Liver (tissue), 9 donors: ENCODE results near the gene RNF220. TPM values are rescaled to one million over a fixed set of nuclear protein-coding genes. Genes with fewer than 3 reads are reported as not detected.

Experiments used
- DNase-seq: peaks from one replicate; pipeline ENCODE4 v3.0.0-alpha.2; 2017; ENCODE audit warnings: low spot score
- H3K27ac ChIP-seq, 2 donors: one replicate each; pipeline ENCODE4 v1.7.0; 2013; ENCODE audit warnings: inconsistent platforms in 2 of 2, low read length in 2 of 2, control low read depth in 1 of 2, low read depth in 1 of 2, mild to moderate bottlenecking in 1 of 2
- H3K27me3 ChIP-seq, 4 donors: one replicate each; pipeline versions ENCODE4 v1.6.1 to v1.7.0; 2013; ENCODE audit warnings: low read length in 3 of 4, inconsistent platforms in 1 of 4, mild to moderate bottlenecking in 1 of 4, moderate library complexity in 1 of 4; ENCODE audit not compliant: control insufficient read depth in 4 of 4, insufficient read depth in 4 of 4
- H3K36me3 ChIP-seq, 4 donors: one replicate each; pipeline versions ENCODE4 v1.6.1 to v1.7.0; 2013; ENCODE audit warnings: low read length in 3 of 4, mild to moderate bottlenecking in 3 of 4, low read depth in 1 of 4, moderate library complexity in 1 of 4; ENCODE audit not compliant: control insufficient read depth in 4 of 4, insufficient read depth in 3 of 4
- H3K4me1 ChIP-seq, 4 donors: one replicate each; pipeline versions ENCODE4 v1.6.1 to v1.7.0; 2013; ENCODE audit warnings: low read length in 3 of 4, mild to moderate bottlenecking in 3 of 4, moderate library complexity in 1 of 4; ENCODE audit not compliant: control insufficient read depth in 4 of 4, insufficient read depth in 4 of 4
- H3K4me3 ChIP-seq, 3 donors: one replicate each; pipeline versions ENCODE4 v1.6.1 to v1.7.0; 2013; ENCODE audit warnings: low read length in 3 of 3, control low read depth in 1 of 3, low read depth in 1 of 3, mild to moderate bottlenecking in 1 of 3
- H3K9ac ChIP-seq, 2 donors: one replicate each; pipeline ENCODE4 v1.7.0; 2013; ENCODE audit warnings: low read length in 2 of 2, mild to moderate bottlenecking in 2 of 2, moderate library complexity in 2 of 2, control low read depth in 1 of 2, low read depth in 1 of 2
- H3K9me3 ChIP-seq, 4 donors: one replicate each; pipeline versions ENCODE4 v1.6.1 to v1.7.0; 2013; ENCODE audit warnings: low read length in 3 of 4; ENCODE audit not compliant: control insufficient read depth in 4 of 4
- EGR1 ChIP-seq, 2 donors: IDR thresholded peaks; 2 replicates each; pipeline ENCODE4 v1.6.1; 2016 to 2018; ENCODE audit warnings: antibody characterized with exemption in 2 of 2, low read depth in 2 of 2
- FOXA1 ChIP-seq: IDR thresholded peaks from 2 replicates; pipeline ENCODE4 v1.6.1; 2016; ENCODE audit warnings: antibody characterized with exemption
- FOXA2 ChIP-seq: IDR thresholded peaks from 2 replicates; pipeline ENCODE4 v1.6.1; 2016; ENCODE audit warnings: antibody characterized with exemption
- GABPA ChIP-seq, 2 donors: IDR thresholded peaks in 1 of 2; conservative IDR thresholded peaks in 1 of 2; 2 replicates each; pipeline ENCODE4 v1.6.1; 2016; ENCODE audit warnings: antibody characterized with exemption in 2 of 2, mild to moderate bottlenecking in 1 of 2, moderate library complexity in 1 of 2
- HNF4A ChIP-seq, 2 donors: conservative IDR thresholded peaks; 2 replicates each; pipeline ENCODE4 v1.6.1; 2016; ENCODE audit warnings: antibody characterized with exemption in 2 of 2, mild to moderate bottlenecking in 2 of 2
- HNF4G ChIP-seq: IDR thresholded peaks from 2 replicates; pipeline ENCODE4 v1.6.1; 2016; ENCODE audit warnings: antibody characterized with exemption
- NR2F2 ChIP-seq: IDR thresholded peaks from 2 replicates; pipeline ENCODE4 v1.6.1; 2016; ENCODE audit warnings: antibody characterized with exemption
- RAD21 ChIP-seq, 2 donors: IDR thresholded peaks; 2 replicates each; pipeline ENCODE4 v1.6.1; 2016; ENCODE audit warnings: antibody characterized with exemption in 2 of 2, mild to moderate bottlenecking in 2 of 2
- RXRA ChIP-seq, 2 donors: IDR thresholded peaks; 2 replicates each; pipeline ENCODE4 v1.6.1; 2017 to 2018; ENCODE audit warnings: antibody characterized with exemption in 2 of 2, mild to moderate bottlenecking in 1 of 2
- SP1 ChIP-seq: IDR thresholded peaks from 2 replicates; pipeline ENCODE4 v1.6.1; 2018; ENCODE audit warnings: antibody characterized with exemption, mild to moderate bottlenecking
- TAF1 ChIP-seq: conservative IDR thresholded peaks from 2 replicates; pipeline ENCODE4 v1.6.1; 2016; ENCODE audit warnings: antibody characterized with exemption, mild to moderate bottlenecking
- YY1 ChIP-seq: IDR thresholded peaks from 2 replicates; pipeline ENCODE4 v1.6.1; 2016; ENCODE audit warnings: antibody characterized with exemption, mild to moderate bottlenecking
- WGBS: extraction: QIAGEN DNeasy Blood & Tissue Kit; methylation state at CpG from one replicate; pipeline ENCODE4 v1.1.7; 2013; 5-methylcytosine and 5-hydroxymethylcytosine counted together
- polyA plus RNA-seq, 2 donors: library from polyadenylated mRNA; stranded (reverse) in 1 of 2; unstranded in 1 of 2; fragments of 200-250 nt in 1 of 2; fragments of >200 nt in 1 of 2; fragmentation: Nextera tagmentation in 1 of 2; extraction: Ambion mirVana in 1 of 2; gene quantifications; one replicate each; pipeline versions ENCODE4 v1.2.1 to v1.2.3, GENCODE V29; 2013 to 2015
- total RNA-seq, 2 donors: library from RNA; depleted of rRNA; stranded (reverse); fragments of >200 nt; gene quantifications; one replicate each; pipeline ENCODE4 v1.2.3, GENCODE V29; 2014
- TF ChIP-seq, protein P1 (sequence below): IDR thresholded peaks from 2 replicates; pipeline ENCODE4 v1.6.1; 2016; ENCODE audit warnings: antibody characterized with exemption
- TF ChIP-seq, protein P2 (sequence below): IDR thresholded peaks from 2 replicates; pipeline ENCODE4 v1.6.1; 2016; ENCODE audit warnings: antibody characterized with exemption
- TF ChIP-seq, protein P3 (sequence below): IDR thresholded peaks from 2 replicates; pipeline ENCODE4 v1.6.1; 2016; ENCODE audit warnings: antibody characterized with exemption
- TF ChIP-seq, protein P4 (sequence below): fragments of 150-350 bp; IDR thresholded peaks from 2 replicates; pipeline ENCODE4 v1.5.1; 2017; ENCODE audit warnings: improper control_type of control experiment, low read depth, low read length; ENCODE audit not compliant: missing input control
- donor health status: healthy.
- donor health status: healthy.
- donor health status: healthy.
- donor health status: healthy.
- donor health status: healthy.

The RNF220 gene
- total and polyA plus RNA-seq, 4 donors, result 18.2 to 35.8 (median 26.1) TPM

DNA sequence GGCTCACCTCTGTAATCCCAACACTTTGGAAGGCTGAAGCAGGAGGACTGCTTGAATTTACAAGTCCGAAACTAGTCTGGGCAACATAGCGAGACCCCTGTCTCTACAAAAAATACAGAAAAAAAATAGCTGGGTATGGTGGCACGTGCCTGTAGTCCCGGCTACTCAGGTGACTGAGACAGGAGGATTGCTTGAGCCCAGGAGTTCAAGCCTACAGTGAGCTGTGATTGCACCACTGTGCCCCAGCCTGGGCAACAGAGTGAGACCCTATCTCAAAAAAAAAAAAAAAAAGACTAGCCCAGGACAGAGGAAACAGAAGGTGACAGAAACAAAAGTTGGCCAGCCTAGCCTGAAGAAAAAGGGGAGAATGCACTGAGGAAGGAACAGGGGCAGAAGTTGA lies 290.6 kb downstream of the RNF220 start:
- Histone ChIP-seq H3K9ac (no peak overlapping the region), H3K9me3 (no peaks in the 10 kb centered on the region), H3K4me3 (no peak overlapping the region), H3K4me1 (peaks cover 0 to under 1% (median under 1%) of the 10 kb centered on the region in 4 donors), H3K27ac (no peak overlapping the region), H3K27me3 (no peaks in the 10 kb centered on the region), H3K36me3 (no peaks in the 10 kb centered on the region)
- DNase-seq, result no peak
- TF ChIP-seq HNF4A (conservative IDR thresholded peaks at IDR 0.05), result no peak
- TF ChIP-seq RAD21 (IDR thresholded peaks at IDR 0.05), result no peak
- TF ChIP-seq YY1, result no peak
- no peak for TF ChIP-seq EGR1 (IDR thresholded peaks at IDR 0.05; ENCODE audit: low read depth in 2 of 2)
- TF ChIP-seq, protein P1, sequence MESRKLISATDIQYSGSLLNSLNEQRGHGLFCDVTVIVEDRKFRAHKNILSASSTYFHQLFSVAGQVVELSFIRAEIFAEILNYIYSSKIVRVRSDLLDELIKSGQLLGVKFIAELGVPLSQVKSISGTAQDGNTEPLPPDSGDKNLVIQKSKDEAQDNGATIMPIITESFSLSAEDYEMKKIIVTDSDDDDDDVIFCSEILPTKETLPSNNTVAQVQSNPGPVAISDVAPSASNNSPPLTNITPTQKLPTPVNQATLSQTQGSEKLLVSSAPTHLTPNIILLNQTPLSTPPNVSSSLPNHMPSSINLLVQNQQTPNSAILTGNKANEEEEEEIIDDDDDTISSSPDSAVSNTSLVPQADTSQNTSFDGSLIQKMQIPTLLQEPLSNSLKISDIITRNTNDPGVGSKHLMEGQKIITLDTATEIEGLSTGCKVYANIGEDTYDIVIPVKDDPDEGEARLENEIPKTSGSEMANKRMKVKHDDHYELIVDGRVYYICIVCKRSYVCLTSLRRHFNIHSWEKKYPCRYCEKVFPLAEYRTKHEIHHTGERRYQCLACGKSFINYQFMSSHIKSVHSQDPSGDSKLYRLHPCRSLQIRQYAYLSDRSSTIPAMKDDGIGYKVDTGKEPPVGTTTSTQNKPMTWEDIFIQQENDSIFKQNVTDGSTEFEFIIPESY, result no peak
- TF ChIP-seq HNF4G, result no peak
- no peak for TF ChIP-seq SP1
- WGBS, result 96% methylated on average over 4 of the region's 4 CpGs

DNA sequence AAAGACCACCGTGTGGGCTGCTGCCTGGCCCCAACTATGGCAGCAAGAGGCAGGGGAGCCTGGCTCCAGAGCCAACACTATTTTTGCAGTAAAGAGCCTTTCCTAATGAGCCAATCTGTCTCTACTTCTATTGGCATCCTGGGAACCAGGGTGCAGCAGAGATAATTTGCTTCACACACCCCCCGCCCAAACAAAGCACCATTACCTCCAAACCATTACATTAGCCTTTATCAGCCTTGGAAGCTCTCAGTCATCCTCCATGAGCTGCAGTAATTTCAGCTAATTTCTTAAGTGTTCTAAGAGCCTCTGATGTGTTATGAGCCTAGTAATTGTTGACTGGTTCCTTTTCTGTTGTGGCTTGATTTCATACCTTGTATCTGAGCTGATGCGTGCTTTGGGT lies 291.0 kb downstream of the RNF220 start:
- WGBS, result 93% methylated on average over 3 of the region's 3 CpGs
- Histone ChIP-seq H3K27me3 (no peaks in the 10 kb centered on the region), H3K4me3 (no peak overlapping the region), H3K9me3 (no peaks in the 10 kb centered on the region), H3K36me3 (no peaks in the 10 kb centered on the region), H3K9ac (no peak overlapping the region), H3K4me1 (peaks cover 2 to 4% (median 4%) of the 10 kb centered on the region in 4 donors), H3K27ac (no peak overlapping the region)
- TF ChIP-seq, protein P1, result no peak
- TF ChIP-seq SP1 (no peak), FOXA2 (no peak), GABPA (IDR thresholded peaks at IDR 0.05 in 1 of 2, conservative IDR thresholded peaks at IDR 0.05 in 1 of 2) (no peak), YY1 (no peak), FOXA1 (no peak)
- TF ChIP-seq, protein P2, sequence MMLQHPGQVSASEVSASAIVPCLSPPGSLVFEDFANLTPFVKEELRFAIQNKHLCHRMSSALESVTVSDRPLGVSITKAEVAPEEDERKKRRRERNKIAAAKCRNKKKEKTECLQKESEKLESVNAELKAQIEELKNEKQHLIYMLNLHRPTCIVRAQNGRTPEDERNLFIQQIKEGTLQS, result no peak
- TF ChIP-seq, protein P3, sequence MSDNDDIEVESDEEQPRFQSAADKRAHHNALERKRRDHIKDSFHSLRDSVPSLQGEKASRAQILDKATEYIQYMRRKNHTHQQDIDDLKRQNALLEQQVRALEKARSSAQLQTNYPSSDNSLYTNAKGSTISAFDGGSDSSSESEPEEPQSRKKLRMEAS, result no peak
- no peak for DNase-seq

DNA sequence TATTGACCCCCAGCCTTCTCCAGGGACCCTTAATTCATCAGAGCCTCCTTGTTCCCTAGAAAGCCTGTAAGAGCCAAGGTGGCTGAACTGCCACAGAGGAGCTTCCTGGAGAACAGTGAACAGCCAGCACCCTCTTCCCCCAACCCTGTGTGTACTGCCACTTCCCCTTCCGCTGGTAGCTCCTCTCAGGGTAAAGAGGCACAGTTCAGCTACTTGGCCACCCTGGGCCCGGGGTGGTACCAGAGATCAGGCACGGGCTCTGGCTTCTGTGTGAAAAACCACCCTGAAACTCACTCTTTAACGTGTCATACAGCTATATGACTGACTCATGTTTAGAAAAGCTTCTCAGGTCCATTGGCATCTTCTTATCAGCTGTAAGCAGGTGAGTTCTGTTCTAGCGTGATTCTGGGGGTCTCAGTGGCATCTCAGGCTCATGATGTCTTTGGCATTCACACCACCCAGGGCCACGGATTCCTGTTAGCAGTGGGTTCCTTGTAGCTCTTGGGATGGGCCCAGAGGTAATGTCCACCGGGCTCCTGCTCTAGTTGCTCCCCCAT lies 291.8 kb downstream of the RNF220 start:
- Histone ChIP-seq H3K36me3 (no peaks in the 10 kb centered on the region), H3K9ac (no peak overlapping the region), H3K27ac (no peak overlapping the region), H3K9me3 (no peaks in the 10 kb centered on the region), H3K4me1 (peaks cover 2 to 5% (median 4%) of the 10 kb centered on the region in 4 donors), H3K27me3 (no peaks in the 10 kb centered on the region), H3K4me3 (no peak overlapping the region)
- WGBS, result 78% methylated on average over 7 of the region's 7 CpGs
- TF ChIP-seq, protein P2, result no peak
- TF ChIP-seq YY1 (no peak), HNF4A (conservative IDR thresholded peaks at IDR 0.05) (no peak), EGR1 (IDR thresholded peaks at IDR 0.05; ENCODE audit: low read depth in 2 of 2) (no peak), GABPA (IDR thresholded peaks at IDR 0.05 in 1 of 2, conservative IDR thresholded peaks at IDR 0.05 in 1 of 2) (no peak), NR2F2 (no peak), TAF1 (no peak), FOXA1 (no peak), FOXA2 (no peak), RAD21 (IDR thresholded peaks at IDR 0.05) (no peak), SP1 (no peak), RXRA (IDR thresholded peaks at IDR 0.05) (no peak)
- TF ChIP-seq, protein P1, result no peak
- TF ChIP-seq, protein P4, sequence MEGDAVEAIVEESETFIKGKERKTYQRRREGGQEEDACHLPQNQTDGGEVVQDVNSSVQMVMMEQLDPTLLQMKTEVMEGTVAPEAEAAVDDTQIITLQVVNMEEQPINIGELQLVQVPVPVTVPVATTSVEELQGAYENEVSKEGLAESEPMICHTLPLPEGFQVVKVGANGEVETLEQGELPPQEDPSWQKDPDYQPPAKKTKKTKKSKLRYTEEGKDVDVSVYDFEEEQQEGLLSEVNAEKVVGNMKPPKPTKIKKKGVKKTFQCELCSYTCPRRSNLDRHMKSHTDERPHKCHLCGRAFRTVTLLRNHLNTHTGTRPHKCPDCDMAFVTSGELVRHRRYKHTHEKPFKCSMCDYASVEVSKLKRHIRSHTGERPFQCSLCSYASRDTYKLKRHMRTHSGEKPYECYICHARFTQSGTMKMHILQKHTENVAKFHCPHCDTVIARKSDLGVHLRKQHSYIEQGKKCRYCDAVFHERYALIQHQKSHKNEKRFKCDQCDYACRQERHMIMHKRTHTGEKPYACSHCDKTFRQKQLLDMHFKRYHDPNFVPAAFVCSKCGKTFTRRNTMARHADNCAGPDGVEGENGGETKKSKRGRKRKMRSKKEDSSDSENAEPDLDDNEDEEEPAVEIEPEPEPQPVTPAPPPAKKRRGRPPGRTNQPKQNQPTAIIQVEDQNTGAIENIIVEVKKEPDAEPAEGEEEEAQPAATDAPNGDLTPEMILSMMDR, result no peak
- TF ChIP-seq, protein P3, result no peak
- DNase-seq, result no peak
